SKM-1 (cell line): ENCODE data around the gene NPIPA8.
"Not testable (repeated sequence)": the region's sequence is repeated elsewhere in the genome, so short reads cannot be mapped to it uniquely, and the experiment has no call there.

Experiments used
- DNase-seq: peaks from one replicate; lab custom pipeline; 2025; ENCODE audit not compliant: unreplicated experiment; lab: John Stamatoyannopoulos, UW

NPIPA8 gene

GRCh38 chr16:18336636-18337035, at the start of gene NPIPA8:
Gene NPIPA8 (minus strand): TSS chr16:18336736. CDS start chr16:18332662, 4,074 bp downstream.
- not testable (repeated sequence) for DNase-seq

GRCh38 chr16:18385285-18385684, 48.7 kb upstream of the NPIPA8 start:
- DNase-seq, result not testable (repeated sequence)

- DNase-seq, result not testable (repeated sequence)
Observed at GRCh38 chr16:18384869-18385268, 48.3 kb upstream of the NPIPA8 start.

- not testable (repeated sequence) for DNase-seq
Observed at GRCh38 chr16:18384098-18384636, 47.6 kb upstream of the NPIPA8 start.

- not testable (repeated sequence) for DNase-seq
Observed at GRCh38 chr16:18382696-18383095, 46.2 kb upstream of the NPIPA8 start.

- not testable (repeated sequence) for DNase-seq
Observed at GRCh38 chr16:18347742-18348141, 11.2 kb upstream of the NPIPA8 start.

GRCh38 chr16:18346993-18347392, 10.5 kb upstream of the NPIPA8 start:
- not testable (repeated sequence) for DNase-seq

- not testable (repeated sequence) for DNase-seq
Observed at GRCh38 chr16:18344634-18345033, 8.1 kb upstream of the NPIPA8 start.

GRCh38 chr16:18341986-18342385, 5.5 kb upstream of the NPIPA8 start:
- not testable (repeated sequence) for DNase-seq

GRCh38 chr16:18341417-18341960, 5.0 kb upstream of the NPIPA8 start:
- DNase-seq, result not testable (repeated sequence)

- not testable (repeated sequence) for DNase-seq
Observed at GRCh38 chr16:18339210-18339609, 2.7 kb upstream of the NPIPA8 start.

GRCh38 chr16:18311811-18312210, 24.7 kb downstream of the NPIPA8 start:
- DNase-seq, result not testable (repeated sequence)

GRCh38 chr16:18309159-18309558, 27.4 kb downstream of the NPIPA8 start:
- DNase-seq, result not testable (repeated sequence)

- DNase-seq, result not testable (repeated sequence)
Observed at GRCh38 chr16:18307241-18307640, 29.3 kb downstream of the NPIPA8 start.

GRCh38 chr16:18306066-18306465, 30.5 kb downstream of the NPIPA8 start:
- DNase-seq, result not testable (repeated sequence)

- DNase-seq, result not testable (repeated sequence)
Observed at GRCh38 chr16:18303059-18303706, 33.4 kb downstream of the NPIPA8 start.

GRCh38 chr16:18297714-18298113, 38.8 kb downstream of the NPIPA8 start:
- not testable (repeated sequence) for DNase-seq

GRCh38 chr16:18296931-18297330, 39.6 kb downstream of the NPIPA8 start:
- not testable (repeated sequence) for DNase-seq

GRCh38 chr16:18294371-18294770, 42.2 kb downstream of the NPIPA8 start:
- DNase-seq, result not testable (repeated sequence)

GRCh38 chr16:18293337-18293956, 43.1 kb downstream of the NPIPA8 start:
- DNase-seq, result not testable (repeated sequence)

GRCh38 chr16:18290959-18291358, 45.6 kb downstream of the NPIPA8 start:
- DNase-seq, result not testable (repeated sequence)

- DNase-seq, result not testable (repeated sequence)
Observed at GRCh38 chr16:18286342-18286741, 50.2 kb downstream of the NPIPA8 start.
